ENCODE results near the gene LRRC10. TPM values are rescaled to one million over a fixed set of nuclear protein-coding genes. Genes with fewer than 3 reads are reported as not detected.

The LRRC10 gene
- total and polyA plus RNA-seq, 10 of the 15 experiments (the other 5 are each of a cell fraction or from before 2014, with no cell fraction given), result not detected

DNA sequence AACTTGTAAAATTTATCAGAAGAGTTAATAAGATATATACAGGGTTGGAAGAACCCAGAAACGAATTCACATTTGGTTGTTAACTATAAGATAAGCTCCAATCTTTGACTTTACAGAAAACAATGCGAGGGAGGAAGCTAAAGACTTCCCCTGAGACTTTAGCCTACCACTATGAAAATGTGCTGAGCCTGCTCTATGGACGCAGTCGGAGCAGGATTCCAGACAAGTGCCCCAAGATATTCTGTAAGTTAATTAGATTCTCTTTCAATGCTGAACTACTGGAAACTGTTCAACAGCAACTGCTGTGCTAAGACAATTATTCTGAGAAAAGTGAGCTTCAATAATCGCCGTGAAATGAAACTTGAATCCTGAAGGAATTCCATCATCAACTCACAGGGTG is 8.3 kb upstream of the LRRC10 start (continued):
- TF ChIP-seq FOXM1 (IDR thresholded peaks at IDR 0.05; ENCODE audit: low read depth, low read length), result no peak
- TF ChIP-seq MXI1 (IDR thresholded peaks at IDR 0.05; ENCODE audit: low read depth, low read length), result no peak

GRCh38 chr12:69616025-69616424 is 5.3 kb upstream of the LRRC10 start:
- H4K20me1 ChIP-seq (ENCODE audit: control insufficient read depth, insufficient read depth), result no peaks in the 10 kb centered on the region
- 36% methylated on average over 13 of the region's 14 CpGs for WGBS (ENCODE audit: insufficient coverage, insufficient replicate concordance, low lambda C conversion rate, missing lambda C conversion rate)
- DNase-seq (ENCODE audit: low read depth, low spot score), result no peak
- no peak overlapping the region for H3K27ac ChIP-seq (ENCODE audit: control insufficient read depth, insufficient read depth)
- no peaks in the 10 kb centered on the region for H3K79me2 ChIP-seq (ENCODE audit: control insufficient read depth, insufficient read depth, low read length)
- H3K36me3 ChIP-seq (ENCODE audit: control insufficient read depth in 2 of 2, insufficient read depth in 2 of 2, low read length in 1 of 2), result no peaks in the 10 kb centered on the region
- peak; percentile 58 for ATAC-seq
- FAIRE-seq, result no peak
- CTCF ChIA-PET, result no interaction called here
- no peak overlapping the region for H3K4me2 ChIP-seq (ENCODE audit: control insufficient read depth, insufficient read depth)
- SMC1A ChIA-PET (ENCODE audit: uncharacterized antibody, unreplicated experiment), result interaction anchor here (1.2 kb wide), 1 partner anchor 10 kb away, joined by 3 read pairs; no protein-coding TSS in a partner anchor
- no peak overlapping the region for H2AFZ ChIP-seq (ENCODE audit: control insufficient read depth, low read depth, low read length)
- no peaks in the 10 kb centered on the region; a peak in 1 of 4 replicates for H3K27me3 ChIP-seq (replicated peaks in 1 of 2; ENCODE audit: control insufficient read depth in 2 of 2, insufficient read depth in 2 of 2, low read length in 1 of 2)
- no peaks in the 10 kb centered on the region for H3K4me1 ChIP-seq (ENCODE audit: control insufficient read depth, insufficient read depth, low read length)
- no peak for TF ChIP-seq PAX5 (IDR thresholded peaks at IDR 0.05; ENCODE audit: borderline replicate concordance, low read depth, low read length)
- no peak for TF ChIP-seq IKZF2 (IDR thresholded peaks at IDR 0.05)
- TF ChIP-seq, protein P1, sequence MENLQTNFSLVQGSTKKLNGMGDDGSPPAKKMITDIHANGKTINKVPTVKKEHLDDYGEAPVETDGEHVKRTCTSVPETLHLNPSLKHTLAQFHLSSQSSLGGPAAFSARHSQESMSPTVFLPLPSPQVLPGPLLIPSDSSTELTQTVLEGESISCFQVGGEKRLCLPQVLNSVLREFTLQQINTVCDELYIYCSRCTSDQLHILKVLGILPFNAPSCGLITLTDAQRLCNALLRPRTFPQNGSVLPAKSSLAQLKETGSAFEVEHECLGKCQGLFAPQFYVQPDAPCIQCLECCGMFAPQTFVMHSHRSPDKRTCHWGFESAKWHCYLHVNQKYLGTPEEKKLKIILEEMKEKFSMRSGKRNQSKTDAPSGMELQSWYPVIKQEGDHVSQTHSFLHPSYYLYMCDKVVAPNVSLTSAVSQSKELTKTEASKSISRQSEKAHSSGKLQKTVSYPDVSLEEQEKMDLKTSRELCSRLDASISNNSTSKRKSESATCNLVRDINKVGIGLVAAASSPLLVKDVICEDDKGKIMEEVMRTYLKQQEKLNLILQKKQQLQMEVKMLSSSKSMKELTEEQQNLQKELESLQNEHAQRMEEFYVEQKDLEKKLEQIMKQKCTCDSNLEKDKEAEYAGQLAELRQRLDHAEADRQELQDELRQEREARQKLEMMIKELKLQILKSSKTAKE (IDR thresholded peaks at IDR 0.05; ENCODE audit: low read depth, poor library complexity, severe bottlenecking), result no peak
- TF ChIP-seq ETV6 (conservative IDR thresholded peaks at IDR 0.05 in 1 of 2, IDR thresholded peaks at IDR 0.05 in 1 of 2; ENCODE audit: borderline replicate concordance in 1 of 2, low read depth in 1 of 2), result no peak
- TF ChIP-seq, protein P2, sequence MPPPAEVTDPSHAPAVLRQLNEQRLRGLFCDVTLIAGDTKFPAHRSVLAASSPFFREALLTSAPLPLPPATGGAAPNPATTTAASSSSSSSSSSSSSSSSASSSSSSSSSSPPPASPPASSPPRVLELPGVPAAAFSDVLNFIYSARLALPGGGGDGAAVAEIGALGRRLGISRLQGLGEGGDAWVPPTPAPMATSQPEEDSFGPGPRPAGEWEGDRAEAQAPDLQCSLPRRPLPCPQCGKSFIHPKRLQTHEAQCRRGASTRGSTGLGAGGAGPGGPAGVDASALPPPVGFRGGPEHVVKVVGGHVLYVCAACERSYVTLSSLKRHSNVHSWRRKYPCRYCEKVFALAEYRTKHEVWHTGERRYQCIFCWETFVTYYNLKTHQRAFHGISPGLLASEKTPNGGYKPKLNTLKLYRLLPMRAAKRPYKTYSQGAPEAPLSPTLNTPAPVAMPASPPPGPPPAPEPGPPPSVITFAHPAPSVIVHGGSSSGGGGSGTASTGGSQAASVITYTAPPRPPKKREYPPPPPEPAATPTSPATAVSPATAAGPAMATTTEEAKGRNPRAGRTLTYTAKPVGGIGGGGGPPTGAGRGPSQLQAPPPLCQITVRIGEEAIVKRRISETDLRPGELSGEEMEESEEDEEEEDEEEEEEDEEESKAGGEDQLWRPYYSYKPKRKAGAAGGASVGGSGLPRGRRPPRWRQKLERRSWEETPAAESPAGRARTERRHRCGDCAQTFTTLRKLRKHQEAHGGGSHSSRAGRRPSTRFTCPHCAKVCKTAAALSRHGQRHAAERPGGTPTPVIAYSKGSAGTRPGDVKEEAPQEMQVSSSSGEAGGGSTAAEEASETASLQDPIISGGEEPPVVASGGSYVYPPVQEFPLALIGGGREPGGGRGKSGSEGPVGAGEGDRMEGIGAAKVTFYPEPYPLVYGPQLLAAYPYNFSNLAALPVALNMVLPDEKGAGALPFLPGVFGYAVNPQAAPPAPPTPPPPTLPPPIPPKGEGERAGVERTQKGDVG (CRISPR knock-in tag; IDR thresholded peaks at IDR 0.05), result no peak
- TF ChIP-seq NR2C1 (IDR thresholded peaks at IDR 0.05), result no peak
- peak; percentile 65; the same call in 1 of the 2 replicates for TF ChIP-seq SPI1 (IDR thresholded peaks at IDR 0.05; ENCODE audit: borderline replicate concordance, insufficient read depth, low read depth, low read length)
- RAD21 ChIA-PET (ENCODE audit: unreplicated experiment), result no interaction called here
- H3K4me3 ChIP-seq, result no peak overlapping the region
- no TSS peak for BruUV-seq (replicated peaks)
- in situ Hi-C loops (cut with MboI), result no loop called here
- intact Hi-C loops (cut with micrococcal nuclease; ENCODE audit: unreplicated experiment), result no loop called here
- H3K9me3 ChIP-seq (replicated peaks; ENCODE audit: control insufficient read depth, insufficient read depth, low read length), result no peaks in the 10 kb centered on the region
- POLR2A ChIA-PET, result no interaction called here
- no peak overlapping the region for H3K9ac ChIP-seq (ENCODE audit: control insufficient read depth, insufficient read depth, low read length)

Data from GM12878 (cell line).